ENCODE measurements around the gene NPTX1.

The NPTX1 gene

GRCh38 chr17:80498242-80498919, 22.0 kb upstream of the NPTX1 start:
- Histone ChIP-seq H3K4me3 (ENCODE audit: low read depth, low read length) (no peak overlapping the region), H3K27ac (peak overlapping the region; percentile 3), H3K27me3 (replicated peaks) (no peaks in the 10 kb centered on the region), H3K36me3 (replicated peaks) (no peaks in the 10 kb centered on the region)
- DNase-seq: peak; percentile 74
- TF ChIP-seq CTCF (IDR thresholded peaks at IDR 0.05; ENCODE audit: low read depth, low read length, missing control alignments): no peak
- in situ Hi-C loops (cut with HindIII; ENCODE audit: low pct_ligation_motif_present, low sequenced_read_pairs): no loop called here

- no peak for TF ChIP-seq CTCF (IDR thresholded peaks at IDR 0.05; ENCODE audit: low read depth, low read length, missing control alignments)
- H3K4me3 ChIP-seq (ENCODE audit: low read depth, low read length): no peak overlapping the region
- H3K36me3 ChIP-seq (replicated peaks): no peaks in the 10 kb centered on the region
- DNase-seq: no peak
- no peaks in the 10 kb centered on the region for H3K27me3 ChIP-seq (replicated peaks)
- in situ Hi-C loops (cut with HindIII; ENCODE audit: low pct_ligation_motif_present, low sequenced_read_pairs): no loop called here
- H3K27ac ChIP-seq: peak overlapping the region; percentile 3
Observed at GRCh38 chr17:80497726-80498241, 21.4 kb upstream of the NPTX1 start.

DNA sequence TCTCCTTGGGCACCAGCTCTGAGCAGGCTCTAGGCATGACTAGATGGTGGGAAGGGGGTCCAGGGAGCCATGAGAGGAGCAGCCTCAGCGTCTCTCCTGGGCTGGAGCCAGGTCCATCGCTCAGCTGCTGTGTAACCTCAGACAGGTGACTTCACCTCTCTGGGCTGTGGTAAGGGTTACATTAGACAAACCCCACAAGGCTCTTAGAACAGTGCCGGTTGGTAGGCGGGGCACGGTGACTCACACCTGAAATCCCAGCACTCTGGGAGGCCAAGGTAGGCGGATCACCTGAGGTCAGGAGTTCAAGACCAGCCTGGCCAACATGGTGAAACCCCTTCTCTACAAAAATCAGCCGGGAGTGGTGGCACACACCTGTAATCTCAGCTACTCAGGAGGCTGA, 18.1 kb upstream of the NPTX1 start:
- DNase-seq: no peak
- Histone ChIP-seq H3K27me3 (replicated peaks) (no peaks in the 10 kb centered on the region), H3K36me3 (replicated peaks) (no peaks in the 10 kb centered on the region), H3K4me3 (ENCODE audit: low read depth, low read length) (no peak overlapping the region), H3K27ac (no peak overlapping the region)
- in situ Hi-C loops (cut with HindIII; ENCODE audit: low pct_ligation_motif_present, low sequenced_read_pairs): no loop called here
- TF ChIP-seq CTCF (IDR thresholded peaks at IDR 0.05; ENCODE audit: low read depth, low read length, missing control alignments): no peak

DNA sequence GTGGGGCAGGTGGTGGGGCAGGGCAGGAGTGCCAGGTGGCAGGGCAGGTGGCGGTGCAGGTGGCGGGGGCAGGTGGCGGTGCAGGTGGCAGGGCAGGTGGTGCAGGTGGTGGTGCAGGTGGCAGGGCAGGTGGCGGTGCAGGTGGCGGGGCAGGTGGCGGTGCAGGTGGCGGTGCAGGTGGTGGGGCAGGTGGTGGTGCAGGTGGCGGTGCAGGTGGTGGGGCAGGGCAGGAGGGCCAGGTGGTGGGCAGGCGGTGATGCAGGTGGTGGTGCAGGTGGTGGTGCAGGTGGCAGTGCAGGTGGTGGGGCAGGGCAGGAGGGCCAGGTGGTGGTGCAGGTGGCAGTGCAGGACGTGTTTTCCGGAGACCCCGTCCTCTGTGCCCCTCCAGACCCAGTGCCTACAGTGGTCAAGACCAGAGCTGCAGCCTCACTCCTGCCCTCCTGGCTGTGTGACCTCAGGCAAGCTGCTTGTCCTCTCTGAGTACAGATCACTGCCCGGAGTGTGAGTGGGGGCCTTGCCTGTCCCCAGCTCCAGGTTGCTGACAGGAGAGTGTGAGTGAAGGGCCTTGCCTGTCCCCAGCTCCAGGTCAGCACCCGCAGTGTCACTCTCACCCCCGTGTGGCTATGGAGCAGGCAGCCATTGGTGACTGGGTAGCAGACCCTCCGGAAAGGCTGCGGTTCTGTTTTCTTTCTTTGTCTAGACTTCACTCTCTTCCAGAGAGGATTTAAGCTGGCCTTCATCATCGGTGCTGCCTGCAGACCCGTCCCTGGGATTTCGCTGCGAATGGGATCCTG, 16.1 kb upstream of the NPTX1 start:
- in situ Hi-C loops (cut with HindIII; ENCODE audit: low pct_ligation_motif_present, low sequenced_read_pairs): no loop called here
- DNase-seq: no peak
- no peak for TF ChIP-seq CTCF (IDR thresholded peaks at IDR 0.05; ENCODE audit: low read depth, low read length, missing control alignments)
- no peak overlapping the region for H3K27ac ChIP-seq
- H3K27me3 ChIP-seq (replicated peaks): no peaks in the 10 kb centered on the region
- no peaks in the 10 kb centered on the region for H3K36me3 ChIP-seq (replicated peaks)
- H3K4me3 ChIP-seq (ENCODE audit: low read depth, low read length): no peak overlapping the region

- Histone ChIP-seq H3K27me3 (replicated peaks) (peaks cover 2% of the 10 kb centered on the region), H3K36me3 (replicated peaks) (no peaks in the 10 kb centered on the region), H3K27ac (no peak overlapping the region), H3K4me3 (ENCODE audit: low read depth, low read length) (no peak overlapping the region)
- in situ Hi-C loops (cut with HindIII; ENCODE audit: low pct_ligation_motif_present, low sequenced_read_pairs): no loop called here
- TF ChIP-seq CTCF (IDR thresholded peaks at IDR 0.05; ENCODE audit: low read depth, low read length, missing control alignments): no peak
- DNase-seq: no peak
Observed at GRCh38 chr17:80491478-80492342, 15.3 kb upstream of the NPTX1 start.

Measured in brain microvascular endothelial cell (primary cell).